ENCODE data around the gene ISOC1. TPM values are rescaled to one million over a fixed set of nuclear protein-coding genes. Genes with fewer than 3 reads are reported as not detected.

Gene ISOC1
- total and polyA plus RNA-seq, 10 of the 15 experiments (the other 5 are each of a cell fraction or from before 2014, with no cell fraction given): 12.6 to 61.8 (median 29.9) TPM

DNA sequence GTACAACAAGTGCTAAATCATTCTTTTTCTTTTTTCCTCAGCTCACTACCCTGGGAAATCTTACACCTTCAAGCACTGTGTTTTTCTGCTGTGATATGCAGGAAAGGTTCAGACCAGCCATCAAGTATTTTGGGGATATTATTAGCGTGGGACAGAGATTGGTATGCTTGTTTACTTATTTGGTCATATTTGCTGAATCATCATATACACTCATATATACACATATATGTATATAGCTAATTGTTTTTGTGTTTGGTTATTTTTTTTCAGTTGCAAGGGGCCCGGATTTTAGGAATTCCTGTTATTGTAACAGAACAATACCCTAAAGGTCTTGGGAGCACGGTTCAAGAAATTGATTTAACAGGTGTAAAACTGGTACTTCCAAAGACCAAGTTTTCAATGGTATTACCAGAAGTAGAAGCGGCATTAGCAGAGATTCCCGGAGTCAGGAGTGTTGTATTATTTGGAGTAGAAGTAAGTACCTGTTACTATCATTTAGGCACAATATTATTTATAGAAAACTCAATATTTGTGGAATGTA, 10.4 kb downstream of the ISOC1 start:
- in situ Hi-C loops (cut with MboI): loop anchor here (25.0 kb wide), 1 partner anchor 1543 kb away; no protein-coding TSS in a partner anchor

More for the DNA sequence above, 10.4 kb downstream of the ISOC1 start:
- Histone ChIP-seq H3K9me3 (replicated peaks; ENCODE audit: control insufficient read depth, insufficient read depth, low read length) (no peaks in the 10 kb centered on the region), H3K79me2 (ENCODE audit: control insufficient read depth, insufficient read depth, low read length) (peaks cover 5% of the 10 kb centered on the region), H3K4me1 (ENCODE audit: control insufficient read depth, insufficient read depth, low read length) (no peaks in the 10 kb centered on the region), H3K36me3 (ENCODE audit: control insufficient read depth in 2 of 2, insufficient read depth in 2 of 2, low read length in 1 of 2) (peaks cover 0 to 1% of the 10 kb centered on the region in 2 experiments), H3K27me3 (replicated peaks in 1 of 2; ENCODE audit: control insufficient read depth in 2 of 2, insufficient read depth in 2 of 2, low read length in 1 of 2) (no peaks in the 10 kb centered on the region), H3K4me3 (no peak overlapping the region), H2AFZ (ENCODE audit: control insufficient read depth, low read depth, low read length) (no peak overlapping the region), H3K9ac (ENCODE audit: control insufficient read depth, insufficient read depth, low read length) (no peak overlapping the region), H4K20me1 (ENCODE audit: control insufficient read depth, insufficient read depth) (no peaks in the 10 kb centered on the region), H3K4me2 (ENCODE audit: control insufficient read depth, insufficient read depth) (no peak overlapping the region), H3K27ac (ENCODE audit: control insufficient read depth, insufficient read depth) (no peak overlapping the region)
- POLR2A ChIA-PET: interaction anchor here (1.8 kb wide), 1 partner anchor 10 kb away, joined by 6 read pairs; the partner anchor contains the start of gene ISOC1
- CTCF ChIA-PET: interaction anchor here (3.2 to 4.0 kb wide), 2 partner anchors 9 to 21 kb away, joined by 18 to 19 read pairs; partner anchors contain the start of gene ISOC1
- SMC1A ChIA-PET (ENCODE audit: uncharacterized antibody, unreplicated experiment): interaction anchor here (0.6 to 1.6 kb wide), 5 partner anchors 11 to 21 kb away, joined by 3 to 9 read pairs (median 3); partner anchors contain the start of gene ISOC1
- RAD21 ChIA-PET (ENCODE audit: unreplicated experiment): no interaction called here
- TF ChIP-seq ZBTB11 (CRISPR knock-in tag; IDR thresholded peaks at IDR 0.05): no peak
- BruUV-seq (replicated peaks): no TSS peak
- no peak for DNase-seq (ENCODE audit: low read depth, low spot score)
- intact Hi-C loops (cut with micrococcal nuclease; ENCODE audit: unreplicated experiment): no loop called here
- 96% methylated on average over 5 of the region's 5 CpGs for WGBS (ENCODE audit: insufficient coverage, insufficient replicate concordance, low lambda C conversion rate, missing lambda C conversion rate)
- no peak for FAIRE-seq
- no peak for ATAC-seq
